Activated CD4-positive, alpha-beta memory T cell treated with anti-CD3 and anti-CD28 coated beads, Interleukin-2, amount 10 ng/mL, durations not matched to agents 7 days and 5 days (primary cell): Measurements from ENCODE around the gene PAWR. TPM values are rescaled to one million over a fixed set of nuclear protein-coding genes. Genes with fewer than 3 reads are reported as not detected.
"Not testable (repeated sequence)": the region's sequence is repeated elsewhere in the genome, so short reads cannot be mapped to it uniquely, and the experiment has no call there.

Experiments
- CTCF ChIA-PET: fragments of 350-600 bp; sonication (Branson Sonifier 250); formaldehyde crosslinking; loops from one replicate; lab custom pipeline; 2021; ENCODE audit warnings: antibody characterized with exemption, inconsistent platforms; lab: Charles Lee
- POLR2A ChIA-PET: fragments of 350-600 bp; sonication (Branson Sonifier 250); formaldehyde crosslinking; loops from one replicate; lab custom pipeline; 2021; ENCODE audit warnings: antibody characterized with exemption; lab: Charles Lee
- DNase-seq: peaks from one replicate; pipeline ENCODE4 v3.0.0-alpha.2; 2020
- H3K27ac Mint-ChIP-seq: one replicate; pipeline ENCODE4 v1.8.0; 2021; ENCODE audit warnings: mild to moderate bottlenecking, mixed read lengths
- H3K27me3 Mint-ChIP-seq: one replicate; pipeline ENCODE4 v1.8.0; 2021; ENCODE audit warnings: mixed read lengths
- H3K36me3 Mint-ChIP-seq: one replicate; pipeline ENCODE4 v1.8.0; 2021; ENCODE audit warnings: low read depth, mixed read lengths
- H3K4me1 Mint-ChIP-seq: one replicate; pipeline ENCODE4 v1.8.0; 2021; ENCODE audit warnings: mixed read lengths
- H3K4me3 Mint-ChIP-seq: one replicate; pipeline ENCODE4 v1.8.0; 2021; ENCODE audit warnings: mild to moderate bottlenecking, mixed read lengths
- H3K9me3 Mint-ChIP-seq: one replicate; pipeline ENCODE4 v1.8.0; 2021; ENCODE audit warnings: mixed read lengths
- total RNA-seq, 2 experiments: library from RNA; stranded (reverse); gene quantifications; one replicate each; pipeline ENCODE4 v1.2.3, GENCODE V29; 2021

The PAWR gene
- total RNA-seq, 2 experiments from 2014 or later = 1.0 to 3.3 TPM

GRCh38 chr12:79655036-79655435 lies 35.7 kb downstream of the PAWR start:
- Mint-ChIP-seq H3K27ac (no peak overlapping the region), H3K4me3 (no peak overlapping the region), H3K9me3 (no peaks in the 10 kb centered on the region), H3K27me3 (no peaks in the 10 kb centered on the region), H3K4me1 (no peaks in the 10 kb centered on the region), H3K36me3 (no peaks in the 10 kb centered on the region)
- POLR2A ChIA-PET = no interaction called here
- DNase-seq = no peak
- CTCF ChIA-PET = no interaction called here

GRCh38 chr12:79652521-79652920 lies 38.2 kb downstream of the PAWR start:
- ChIA-PET POLR2A (no interaction called here), CTCF (no interaction called here)
- no peaks in the 10 kb centered on the region for H3K36me3 Mint-ChIP-seq
- H3K4me1 Mint-ChIP-seq = no peaks in the 10 kb centered on the region
- DNase-seq = no peak
- H3K9me3 Mint-ChIP-seq = no peaks in the 10 kb centered on the region
- no peak overlapping the region for H3K27ac Mint-ChIP-seq
- no peak overlapping the region for H3K4me3 Mint-ChIP-seq
- no peaks in the 10 kb centered on the region for H3K27me3 Mint-ChIP-seq

GRCh38 chr12:79650440-79650839 lies 40.3 kb downstream of the PAWR start:
- ChIA-PET CTCF (interaction anchor here (0.6 kb wide), 1 partner anchor 9 kb away, joined by 3 read pairs; no protein-coding TSS in a partner anchor), POLR2A (no interaction called here)
- no peaks in the 10 kb centered on the region for H3K27me3 Mint-ChIP-seq
- no peak overlapping the region for H3K4me3 Mint-ChIP-seq
- no peak overlapping the region for H3K27ac Mint-ChIP-seq
- H3K36me3 Mint-ChIP-seq = no peaks in the 10 kb centered on the region
- no peaks in the 10 kb centered on the region for H3K4me1 Mint-ChIP-seq
- H3K9me3 Mint-ChIP-seq = no peaks in the 10 kb centered on the region
- no peak for DNase-seq

GRCh38 chr12:79648881-79649280 lies 41.9 kb downstream of the PAWR start:
- H3K27ac Mint-ChIP-seq = no peak overlapping the region
- POLR2A ChIA-PET = no interaction called here
- H3K36me3 Mint-ChIP-seq = no peaks in the 10 kb centered on the region

GRCh38 chr12:79646843-79647242 lies 43.9 kb downstream of the PAWR start:
- H3K4me1 Mint-ChIP-seq, H3K27ac Mint-ChIP-seq, H3K9me3 Mint-ChIP-seq, H3K36me3 Mint-ChIP-seq, H3K4me3 Mint-ChIP-seq, CTCF ChIA-PET, POLR2A ChIA-PET, DNase-seq, H3K27me3 Mint-ChIP-seq: not testable (repeated sequence)

More at GRCh38 chr12:79648881-79649280, 41.9 kb downstream of the PAWR start:
- CTCF ChIA-PET = no interaction called here
- Mint-ChIP-seq H3K4me1 (no peaks in the 10 kb centered on the region), H3K9me3 (no peaks in the 10 kb centered on the region), H3K4me3 (no peak overlapping the region), H3K27me3 (no peaks in the 10 kb centered on the region)
- DNase-seq = no peak

- CTCF ChIA-PET = no interaction called here
- peaks cover 2% of the 10 kb centered on the region for H3K27me3 Mint-ChIP-seq
- H3K9me3 Mint-ChIP-seq = no peaks in the 10 kb centered on the region
- no peaks in the 10 kb centered on the region for H3K36me3 Mint-ChIP-seq
- H3K27ac Mint-ChIP-seq = no peak overlapping the region
- DNase-seq = no peak
- POLR2A ChIA-PET = no interaction called here
- no peak overlapping the region for H3K4me3 Mint-ChIP-seq
- H3K4me1 Mint-ChIP-seq = no peaks in the 10 kb centered on the region
Measured at GRCh38 chr12:79645235-79645630, 45.5 kb downstream of the PAWR start.

- ChIA-PET POLR2A (no interaction called here), CTCF (no interaction called here)
- no peak overlapping the region for H3K27ac Mint-ChIP-seq
- peaks cover 2% of the 10 kb centered on the region for H3K27me3 Mint-ChIP-seq
- DNase-seq = no peak
- no peaks in the 10 kb centered on the region for H3K36me3 Mint-ChIP-seq
- no peaks in the 10 kb centered on the region for H3K9me3 Mint-ChIP-seq
- H3K4me3 Mint-ChIP-seq = no peak overlapping the region
- H3K4me1 Mint-ChIP-seq = no peaks in the 10 kb centered on the region
Measured at GRCh38 chr12:79644274-79645234, 46.2 kb downstream of the PAWR start.

- H3K4me3 Mint-ChIP-seq = no peak overlapping the region
- H3K27ac Mint-ChIP-seq = no peak overlapping the region
- CTCF ChIA-PET = no interaction called here
- H3K27me3 Mint-ChIP-seq = peaks cover 2% of the 10 kb centered on the region
- H3K36me3 Mint-ChIP-seq = no peaks in the 10 kb centered on the region
- POLR2A ChIA-PET = no interaction called here
- no peak for DNase-seq
- no peaks in the 10 kb centered on the region for H3K9me3 Mint-ChIP-seq
- H3K4me1 Mint-ChIP-seq = no peaks in the 10 kb centered on the region
Measured at GRCh38 chr12:79643821-79644220, 46.9 kb downstream of the PAWR start.

- CTCF ChIA-PET = no interaction called here
- H3K4me1 Mint-ChIP-seq = no peaks in the 10 kb centered on the region
- POLR2A ChIA-PET = no interaction called here
Measured at GRCh38 chr12:79638490-79638889, 52.3 kb downstream of the PAWR start.

GRCh38 chr12:79637093-79637492 lies 53.7 kb downstream of the PAWR start:
- no peaks in the 10 kb centered on the region for H3K36me3 Mint-ChIP-seq
- H3K4me1 Mint-ChIP-seq = no peaks in the 10 kb centered on the region
- no peak overlapping the region for H3K4me3 Mint-ChIP-seq
- ChIA-PET CTCF (no interaction called here), POLR2A (no interaction called here)
- no peaks in the 10 kb centered on the region for H3K27me3 Mint-ChIP-seq
- H3K27ac Mint-ChIP-seq = no peak overlapping the region
- no peaks in the 10 kb centered on the region for H3K9me3 Mint-ChIP-seq
- DNase-seq = no peak

More at GRCh38 chr12:79638490-79638889, 52.3 kb downstream of the PAWR start:
- Mint-ChIP-seq H3K4me3 (no peak overlapping the region), H3K36me3 (no peaks in the 10 kb centered on the region), H3K9me3 (no peaks in the 10 kb centered on the region), H3K27me3 (peaks cover 2% of the 10 kb centered on the region), H3K27ac (no peak overlapping the region)
- DNase-seq = no peak

- ChIA-PET CTCF (no interaction called here), POLR2A (no interaction called here)
- no peaks in the 10 kb centered on the region for H3K9me3 Mint-ChIP-seq
- no peaks in the 10 kb centered on the region for H3K36me3 Mint-ChIP-seq
- no peak overlapping the region for H3K27ac Mint-ChIP-seq
- H3K4me1 Mint-ChIP-seq = no peaks in the 10 kb centered on the region
- no peak for DNase-seq
- H3K4me3 Mint-ChIP-seq = no peak overlapping the region
- no peaks in the 10 kb centered on the region for H3K27me3 Mint-ChIP-seq
Measured at GRCh38 chr12:79635676-79636075, 55.1 kb downstream of the PAWR start.

- ChIA-PET CTCF (no interaction called here), POLR2A (no interaction called here)
- Mint-ChIP-seq H3K9me3 (no peaks in the 10 kb centered on the region), H3K27ac (no peak overlapping the region), H3K36me3 (no peaks in the 10 kb centered on the region), H3K4me3 (no peak overlapping the region), H3K4me1 (no peaks in the 10 kb centered on the region), H3K27me3 (no peaks in the 10 kb centered on the region)
- DNase-seq = no peak
Measured at GRCh38 chr12:79634957-79635471, 55.8 kb downstream of the PAWR start.

- POLR2A ChIA-PET = no interaction called here
- H3K27me3 Mint-ChIP-seq = no peaks in the 10 kb centered on the region
- H3K9me3 Mint-ChIP-seq = no peaks in the 10 kb centered on the region
- H3K36me3 Mint-ChIP-seq = no peaks in the 10 kb centered on the region
- no peak overlapping the region for H3K4me3 Mint-ChIP-seq
- H3K4me1 Mint-ChIP-seq = no peaks in the 10 kb centered on the region
- no peak overlapping the region for H3K27ac Mint-ChIP-seq
- DNase-seq = no peak
- CTCF ChIA-PET = no interaction called here
Measured at GRCh38 chr12:79629561-79629960, 61.2 kb downstream of the PAWR start.

GRCh38 chr12:79626735-79627134 lies 64.0 kb downstream of the PAWR start:
- H3K9me3 Mint-ChIP-seq, H3K4me3 Mint-ChIP-seq, CTCF ChIA-PET, H3K27ac Mint-ChIP-seq, H3K36me3 Mint-ChIP-seq, DNase-seq, H3K4me1 Mint-ChIP-seq, H3K27me3 Mint-ChIP-seq, POLR2A ChIA-PET: not testable (repeated sequence)
